GM23338 (cell line): ENCODE data around the gene ORM1. TPM values are rescaled to one million over a fixed set of nuclear protein-coding genes. Genes with fewer than 3 reads are reported as not detected.

Source experiments
- ATAC-seq: fragments of 200-7000 bp; cut with Tn5 transposase; 3 replicates; pipeline ENCODE4 v1.9.1; 2020
- DNase-seq: peaks from one replicate; pipeline ENCODE4 v3.0.0-alpha.2; 2015; ENCODE audit warnings: low spot score
- H2AFZ ChIP-seq: fragments of 200-600 bp; sonication (generic); 2 replicates; pipeline ENCODE4 v1.8.0; 2016; ENCODE audit warnings: antibody characterized with exemption, mild to moderate bottlenecking, moderate library complexity
- H3F3A ChIP-seq: fragments of 200-600 bp; sonication (generic); replicated peaks from 2 replicates; pipeline ENCODE4 v1.8.0; 2017; ENCODE audit warnings: antibody characterized with exemption, mixed run types, low read depth
- H3K27ac ChIP-seq: fragments of 200-600 bp; sonication (generic); 2 replicates; pipeline ENCODE4 v1.6.1; 2016; ENCODE audit warnings: low read depth
- H3K27me3 ChIP-seq: fragments of 200-600 bp; sonication (generic); 2 replicates; pipeline ENCODE4 v1.8.0; 2016; ENCODE audit warnings: mild to moderate bottlenecking, mixed run types, moderate library complexity; ENCODE audit not compliant: insufficient read depth
- H3K36me3 ChIP-seq: fragments of 200-600 bp; sonication (generic); 2 replicates; pipeline ENCODE4 v1.8.0; 2016; ENCODE audit warnings: mild to moderate bottlenecking; ENCODE audit not compliant: insufficient read depth
- H3K4me1 ChIP-seq: fragments of 200-600 bp; sonication (generic); 2 replicates; pipeline ENCODE4 v1.8.0; 2016; ENCODE audit warnings: mild to moderate bottlenecking, moderate library complexity; ENCODE audit not compliant: insufficient read depth
- H3K4me2 ChIP-seq: fragments of 200-600 bp; sonication (generic); 2 replicates; pipeline ENCODE4 v1.7.1; 2017; ENCODE audit warnings: mixed run types
- H3K4me3 ChIP-seq: fragments of 200-600 bp; sonication (generic); 2 replicates; pipeline ENCODE4 v1.6.1; 2016; ENCODE audit warnings: mixed run types
- H3K79me2 ChIP-seq: fragments of 200-600 bp; sonication (generic); replicated peaks from 2 replicates; pipeline ENCODE4 v1.8.0; 2017; ENCODE audit warnings: mild to moderate bottlenecking; ENCODE audit not compliant: insufficient read depth
- H3K9me2 ChIP-seq: fragments of 200-600 bp; sonication (generic); 2 replicates; pipeline ENCODE4 v1.8.0; 2017; ENCODE audit not compliant: insufficient read depth
- H4K20me1 ChIP-seq: fragments of 200-600 bp; sonication (generic); replicated peaks from 2 replicates; pipeline ENCODE4 v1.8.0; 2017; ENCODE audit warnings: mild to moderate bottlenecking; ENCODE audit not compliant: insufficient read depth
- H3K27ac Mint-ChIP-seq: 2 replicates; pipeline ENCODE4 v1.8.0; 2020; ENCODE audit warnings: inconsistent platforms, mild to moderate bottlenecking, moderate library complexity, mixed read lengths
- H3K27me3 Mint-ChIP-seq: 3 replicates; pipeline ENCODE4 v1.8.0; 2022; ENCODE audit warnings: low read depth, mild to moderate bottlenecking, moderate library complexity, mixed read lengths, inconsistent platforms; ENCODE audit not compliant: insufficient read depth, poor library complexity
- H3K36me3 Mint-ChIP-seq: 3 replicates; pipeline ENCODE4 v1.8.0; 2021; ENCODE audit warnings: low read depth, mild to moderate bottlenecking, inconsistent platforms, moderate library complexity, mixed read lengths
- H3K4me1 Mint-ChIP-seq: 3 replicates; pipeline ENCODE4 v1.8.0; 2020; ENCODE audit warnings: mild to moderate bottlenecking, inconsistent platforms, mixed read lengths
- H3K4me3 Mint-ChIP-seq: 3 replicates; pipeline ENCODE4 v1.8.0; 2021; ENCODE audit warnings: moderate library complexity, mild to moderate bottlenecking, inconsistent platforms, mixed read lengths
- H3K9me3 Mint-ChIP-seq: 3 replicates; pipeline ENCODE4 v1.8.0; 2020; ENCODE audit warnings: moderate library complexity, mild to moderate bottlenecking, inconsistent platforms, mixed read lengths
- CREB1 ChIP-seq: fragments of 250-450 bp; sonication (Bioruptor Pico); IDR thresholded peaks from 2 replicates; pipeline ENCODE4 v1.5.0; 2020; ENCODE audit warnings: low read depth, mild to moderate bottlenecking, moderate library complexity
- EZH2 ChIP-seq: fragments of 200-600 bp; sonication (generic); IDR thresholded peaks from one replicate; pipeline ENCODE4 v1.8.0; 2017; ENCODE audit warnings: antibody characterized with exemption, mild to moderate bottlenecking, low read depth; ENCODE audit not compliant: unreplicated experiment
- JUNB ChIP-seq: IDR thresholded peaks from one replicate; pipeline ENCODE4 v1.6.1; 2016; ENCODE audit warnings: antibody characterized with exemption; ENCODE audit not compliant: unreplicated experiment
- POLR2AphosphoS5 ChIP-seq: IDR thresholded peaks from 2 replicates; pipeline ENCODE4 v1.6.1; 2016; ENCODE audit warnings: antibody characterized with exemption, low read depth
- STAT1 ChIP-seq: IDR thresholded peaks from one replicate; pipeline ENCODE4 v1.6.1; 2016; ENCODE audit warnings: antibody characterized with exemption; ENCODE audit not compliant: unreplicated experiment
- ZNF331 ChIP-seq: fragments of 250-450 bp; sonication (Bioruptor Pico); IDR thresholded peaks from 2 replicates; pipeline ENCODE4 v1.5.0; 2020; ENCODE audit warnings: low read depth, mild to moderate bottlenecking, moderate library complexity
- polyA plus RNA-seq: library from polyadenylated mRNA; unstranded; fragments of >200 nt; fragmentation: Nextera tagmentation; extraction: Ambion mirVana; gene quantifications from 2 replicates; pipeline ENCODE4 v1.2.1, GENCODE V29; 2016
- total RNA-seq: library from RNA; depleted of rRNA; stranded (reverse); fragments of >200 nt; shearing (Covaris generic); gene quantifications from 2 replicates; pipeline ENCODE4 v1.2.3, GENCODE V29; 2014
- TF ChIP-seq, protein P1 (sequence below): IDR thresholded peaks from one replicate; pipeline ENCODE4 v1.6.1; 2018; ENCODE audit warnings: antibody characterized with exemption; ENCODE audit not compliant: unreplicated experiment
- TF ChIP-seq, protein P2 (sequence below), 2 experiments: fragments of 200-600 bp in 1 of 2; sonication (generic) in 1 of 2; conservative IDR thresholded peaks; 2 replicates each; pipeline versions ENCODE4 v1.5.1 to v1.6.1; 2016 to 2017; ENCODE audit warnings: antibody characterized with exemption in 2 of 2, low read depth in 2 of 2, mild to moderate bottlenecking in 2 of 2, moderate library complexity in 1 of 2
- TF ChIP-seq, protein P3 (sequence below): fragments of 250-450 bp; sonication (Bioruptor Pico); IDR thresholded peaks from 2 replicates; pipeline ENCODE4 v1.5.0; 2020; ENCODE audit warnings: mild to moderate bottlenecking, moderate library complexity

Gene ORM1
- total and polyA plus RNA-seq, 2 experiments from 2014 or later: not detected

DNA sequence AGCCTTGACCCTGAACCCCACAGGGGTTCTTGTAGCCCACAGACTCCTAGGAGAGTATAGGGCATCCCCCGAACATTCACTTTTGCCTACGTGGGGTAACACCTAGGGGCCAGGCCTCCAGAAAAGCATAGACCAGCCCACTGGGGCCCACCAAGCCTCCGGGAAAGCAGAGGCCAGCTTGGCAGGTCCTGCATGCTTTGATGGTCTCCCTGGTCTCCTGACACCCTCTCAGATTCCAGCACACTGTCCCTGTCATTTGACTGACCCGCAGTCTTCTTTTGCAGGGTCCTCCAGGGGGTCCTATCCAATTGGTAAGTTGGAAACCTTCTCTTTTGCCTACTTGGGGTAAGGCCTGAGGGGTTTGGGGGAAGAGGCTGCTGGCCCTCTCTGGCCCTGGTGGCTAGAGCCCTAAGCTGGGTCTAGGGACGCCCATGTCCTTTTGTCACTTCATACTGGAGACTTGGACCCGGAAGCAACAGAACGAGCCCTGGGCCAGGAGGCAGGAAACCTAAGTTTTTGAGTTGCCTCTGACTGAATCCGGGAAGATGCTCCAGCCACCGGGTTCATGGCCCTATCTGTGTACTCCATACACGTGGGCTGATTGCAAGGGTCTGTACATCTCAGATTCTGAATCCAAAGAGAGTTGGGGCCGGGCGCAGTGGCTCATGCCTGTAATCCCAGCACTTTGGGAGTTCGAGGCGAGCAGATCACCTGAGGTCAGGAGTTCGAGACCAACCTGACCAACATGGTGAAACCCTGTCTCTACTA lies 20.9 kb upstream of the ORM1 start:
- H3K4me3 Mint-ChIP-seq: no peak overlapping the region
- peaks cover 7% of the 10 kb centered on the region for H3K27me3 Mint-ChIP-seq
- Histone ChIP-seq H3K4me1 (no peaks in the 10 kb centered on the region), H3K4me2 (no peak overlapping the region), H3K79me2 (no peaks in the 10 kb centered on the region), H3K36me3 (no peaks in the 10 kb centered on the region), H3K27me3 (no peaks in the 10 kb centered on the region), H3F3A (peaks cover 6% of the 10 kb centered on the region; the same call in 1 of the 2 replicates), H3K9me2 (no peaks in the 10 kb centered on the region), H4K20me1 (no peaks in the 10 kb centered on the region), H3K4me3 (no peak overlapping the region), H3K27ac (no peak overlapping the region), H2AFZ (no peak overlapping the region)
- TF ChIP-seq, protein P1, sequence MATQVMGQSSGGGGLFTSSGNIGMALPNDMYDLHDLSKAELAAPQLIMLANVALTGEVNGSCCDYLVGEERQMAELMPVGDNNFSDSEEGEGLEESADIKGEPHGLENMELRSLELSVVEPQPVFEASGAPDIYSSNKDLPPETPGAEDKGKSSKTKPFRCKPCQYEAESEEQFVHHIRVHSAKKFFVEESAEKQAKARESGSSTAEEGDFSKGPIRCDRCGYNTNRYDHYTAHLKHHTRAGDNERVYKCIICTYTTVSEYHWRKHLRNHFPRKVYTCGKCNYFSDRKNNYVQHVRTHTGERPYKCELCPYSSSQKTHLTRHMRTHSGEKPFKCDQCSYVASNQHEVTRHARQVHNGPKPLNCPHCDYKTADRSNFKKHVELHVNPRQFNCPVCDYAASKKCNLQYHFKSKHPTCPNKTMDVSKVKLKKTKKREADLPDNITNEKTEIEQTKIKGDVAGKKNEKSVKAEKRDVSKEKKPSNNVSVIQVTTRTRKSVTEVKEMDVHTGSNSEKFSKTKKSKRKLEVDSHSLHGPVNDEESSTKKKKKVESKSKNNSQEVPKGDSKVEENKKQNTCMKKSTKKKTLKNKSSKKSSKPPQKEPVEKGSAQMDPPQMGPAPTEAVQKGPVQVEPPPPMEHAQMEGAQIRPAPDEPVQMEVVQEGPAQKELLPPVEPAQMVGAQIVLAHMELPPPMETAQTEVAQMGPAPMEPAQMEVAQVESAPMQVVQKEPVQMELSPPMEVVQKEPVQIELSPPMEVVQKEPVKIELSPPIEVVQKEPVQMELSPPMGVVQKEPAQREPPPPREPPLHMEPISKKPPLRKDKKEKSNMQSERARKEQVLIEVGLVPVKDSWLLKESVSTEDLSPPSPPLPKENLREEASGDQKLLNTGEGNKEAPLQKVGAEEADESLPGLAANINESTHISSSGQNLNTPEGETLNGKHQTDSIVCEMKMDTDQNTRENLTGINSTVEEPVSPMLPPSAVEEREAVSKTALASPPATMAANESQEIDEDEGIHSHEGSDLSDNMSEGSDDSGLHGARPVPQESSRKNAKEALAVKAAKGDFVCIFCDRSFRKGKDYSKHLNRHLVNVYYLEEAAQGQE: no peak
- TF ChIP-seq JUNB: no peak
- TF ChIP-seq, protein P2, sequence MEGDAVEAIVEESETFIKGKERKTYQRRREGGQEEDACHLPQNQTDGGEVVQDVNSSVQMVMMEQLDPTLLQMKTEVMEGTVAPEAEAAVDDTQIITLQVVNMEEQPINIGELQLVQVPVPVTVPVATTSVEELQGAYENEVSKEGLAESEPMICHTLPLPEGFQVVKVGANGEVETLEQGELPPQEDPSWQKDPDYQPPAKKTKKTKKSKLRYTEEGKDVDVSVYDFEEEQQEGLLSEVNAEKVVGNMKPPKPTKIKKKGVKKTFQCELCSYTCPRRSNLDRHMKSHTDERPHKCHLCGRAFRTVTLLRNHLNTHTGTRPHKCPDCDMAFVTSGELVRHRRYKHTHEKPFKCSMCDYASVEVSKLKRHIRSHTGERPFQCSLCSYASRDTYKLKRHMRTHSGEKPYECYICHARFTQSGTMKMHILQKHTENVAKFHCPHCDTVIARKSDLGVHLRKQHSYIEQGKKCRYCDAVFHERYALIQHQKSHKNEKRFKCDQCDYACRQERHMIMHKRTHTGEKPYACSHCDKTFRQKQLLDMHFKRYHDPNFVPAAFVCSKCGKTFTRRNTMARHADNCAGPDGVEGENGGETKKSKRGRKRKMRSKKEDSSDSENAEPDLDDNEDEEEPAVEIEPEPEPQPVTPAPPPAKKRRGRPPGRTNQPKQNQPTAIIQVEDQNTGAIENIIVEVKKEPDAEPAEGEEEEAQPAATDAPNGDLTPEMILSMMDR (conservative IDR thresholded peaks at IDR 0.05; ENCODE audit: low read depth in 2 of 2): no peak
- no peak for TF ChIP-seq STAT1
- no peak for TF ChIP-seq POLR2AphosphoS5
- TF ChIP-seq CREB1: no peak
- H3K36me3 Mint-ChIP-seq: peaks cover 10% of the 10 kb centered on the region
- ATAC-seq (no peak), DNase-seq (no peak)
- H3K4me1 Mint-ChIP-seq: peaks cover 4% of the 10 kb centered on the region; the same call in 2 of the 3 replicates
- no peaks in the 10 kb centered on the region for H3K9me3 Mint-ChIP-seq
- no peak overlapping the region for H3K27ac Mint-ChIP-seq

DNA sequence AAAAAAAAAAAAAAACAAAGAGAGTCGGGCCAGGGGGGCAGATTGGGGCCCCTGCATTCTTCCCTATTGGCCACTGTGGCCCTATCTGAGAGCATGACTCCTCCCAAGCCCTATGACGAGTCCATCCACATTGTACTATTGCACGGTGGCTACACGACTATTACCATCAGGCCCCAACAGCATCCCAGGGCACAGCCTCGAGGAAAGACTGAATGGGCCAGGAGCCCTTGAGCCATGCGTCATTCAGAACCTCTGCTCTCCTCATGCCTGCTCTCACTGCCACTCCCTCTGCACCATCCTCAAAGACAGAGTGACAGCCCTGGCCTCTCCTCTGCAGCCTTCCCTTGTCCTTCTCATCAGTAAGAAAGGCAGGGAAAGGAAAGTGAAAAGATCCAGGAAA lies 20.2 kb upstream of the ORM1 start:
- no peak overlapping the region for H3K4me3 Mint-ChIP-seq
- Histone ChIP-seq H3K27ac (no peak overlapping the region), H4K20me1 (no peaks in the 10 kb centered on the region), H3K4me2 (no peak overlapping the region), H3K4me3 (no peak overlapping the region), H3K36me3 (no peaks in the 10 kb centered on the region), H3K9me2 (no peaks in the 10 kb centered on the region), H3F3A (peaks cover 6% of the 10 kb centered on the region; the same call in 1 of the 2 replicates), H3K4me1 (no peaks in the 10 kb centered on the region), H2AFZ (no peak overlapping the region), H3K79me2 (no peaks in the 10 kb centered on the region), H3K27me3 (no peaks in the 10 kb centered on the region)
- ATAC-seq (no peak), DNase-seq (no peak)
- H3K36me3 Mint-ChIP-seq: peaks cover 11% of the 10 kb centered on the region; the same call in 2 of the 3 replicates
- peaks cover 4% of the 10 kb centered on the region for H3K4me1 Mint-ChIP-seq
- no peaks in the 10 kb centered on the region for H3K9me3 Mint-ChIP-seq
- H3K27ac Mint-ChIP-seq: no peak overlapping the region
- H3K27me3 Mint-ChIP-seq: peaks cover 7% of the 10 kb centered on the region
- TF ChIP-seq, protein P3, sequence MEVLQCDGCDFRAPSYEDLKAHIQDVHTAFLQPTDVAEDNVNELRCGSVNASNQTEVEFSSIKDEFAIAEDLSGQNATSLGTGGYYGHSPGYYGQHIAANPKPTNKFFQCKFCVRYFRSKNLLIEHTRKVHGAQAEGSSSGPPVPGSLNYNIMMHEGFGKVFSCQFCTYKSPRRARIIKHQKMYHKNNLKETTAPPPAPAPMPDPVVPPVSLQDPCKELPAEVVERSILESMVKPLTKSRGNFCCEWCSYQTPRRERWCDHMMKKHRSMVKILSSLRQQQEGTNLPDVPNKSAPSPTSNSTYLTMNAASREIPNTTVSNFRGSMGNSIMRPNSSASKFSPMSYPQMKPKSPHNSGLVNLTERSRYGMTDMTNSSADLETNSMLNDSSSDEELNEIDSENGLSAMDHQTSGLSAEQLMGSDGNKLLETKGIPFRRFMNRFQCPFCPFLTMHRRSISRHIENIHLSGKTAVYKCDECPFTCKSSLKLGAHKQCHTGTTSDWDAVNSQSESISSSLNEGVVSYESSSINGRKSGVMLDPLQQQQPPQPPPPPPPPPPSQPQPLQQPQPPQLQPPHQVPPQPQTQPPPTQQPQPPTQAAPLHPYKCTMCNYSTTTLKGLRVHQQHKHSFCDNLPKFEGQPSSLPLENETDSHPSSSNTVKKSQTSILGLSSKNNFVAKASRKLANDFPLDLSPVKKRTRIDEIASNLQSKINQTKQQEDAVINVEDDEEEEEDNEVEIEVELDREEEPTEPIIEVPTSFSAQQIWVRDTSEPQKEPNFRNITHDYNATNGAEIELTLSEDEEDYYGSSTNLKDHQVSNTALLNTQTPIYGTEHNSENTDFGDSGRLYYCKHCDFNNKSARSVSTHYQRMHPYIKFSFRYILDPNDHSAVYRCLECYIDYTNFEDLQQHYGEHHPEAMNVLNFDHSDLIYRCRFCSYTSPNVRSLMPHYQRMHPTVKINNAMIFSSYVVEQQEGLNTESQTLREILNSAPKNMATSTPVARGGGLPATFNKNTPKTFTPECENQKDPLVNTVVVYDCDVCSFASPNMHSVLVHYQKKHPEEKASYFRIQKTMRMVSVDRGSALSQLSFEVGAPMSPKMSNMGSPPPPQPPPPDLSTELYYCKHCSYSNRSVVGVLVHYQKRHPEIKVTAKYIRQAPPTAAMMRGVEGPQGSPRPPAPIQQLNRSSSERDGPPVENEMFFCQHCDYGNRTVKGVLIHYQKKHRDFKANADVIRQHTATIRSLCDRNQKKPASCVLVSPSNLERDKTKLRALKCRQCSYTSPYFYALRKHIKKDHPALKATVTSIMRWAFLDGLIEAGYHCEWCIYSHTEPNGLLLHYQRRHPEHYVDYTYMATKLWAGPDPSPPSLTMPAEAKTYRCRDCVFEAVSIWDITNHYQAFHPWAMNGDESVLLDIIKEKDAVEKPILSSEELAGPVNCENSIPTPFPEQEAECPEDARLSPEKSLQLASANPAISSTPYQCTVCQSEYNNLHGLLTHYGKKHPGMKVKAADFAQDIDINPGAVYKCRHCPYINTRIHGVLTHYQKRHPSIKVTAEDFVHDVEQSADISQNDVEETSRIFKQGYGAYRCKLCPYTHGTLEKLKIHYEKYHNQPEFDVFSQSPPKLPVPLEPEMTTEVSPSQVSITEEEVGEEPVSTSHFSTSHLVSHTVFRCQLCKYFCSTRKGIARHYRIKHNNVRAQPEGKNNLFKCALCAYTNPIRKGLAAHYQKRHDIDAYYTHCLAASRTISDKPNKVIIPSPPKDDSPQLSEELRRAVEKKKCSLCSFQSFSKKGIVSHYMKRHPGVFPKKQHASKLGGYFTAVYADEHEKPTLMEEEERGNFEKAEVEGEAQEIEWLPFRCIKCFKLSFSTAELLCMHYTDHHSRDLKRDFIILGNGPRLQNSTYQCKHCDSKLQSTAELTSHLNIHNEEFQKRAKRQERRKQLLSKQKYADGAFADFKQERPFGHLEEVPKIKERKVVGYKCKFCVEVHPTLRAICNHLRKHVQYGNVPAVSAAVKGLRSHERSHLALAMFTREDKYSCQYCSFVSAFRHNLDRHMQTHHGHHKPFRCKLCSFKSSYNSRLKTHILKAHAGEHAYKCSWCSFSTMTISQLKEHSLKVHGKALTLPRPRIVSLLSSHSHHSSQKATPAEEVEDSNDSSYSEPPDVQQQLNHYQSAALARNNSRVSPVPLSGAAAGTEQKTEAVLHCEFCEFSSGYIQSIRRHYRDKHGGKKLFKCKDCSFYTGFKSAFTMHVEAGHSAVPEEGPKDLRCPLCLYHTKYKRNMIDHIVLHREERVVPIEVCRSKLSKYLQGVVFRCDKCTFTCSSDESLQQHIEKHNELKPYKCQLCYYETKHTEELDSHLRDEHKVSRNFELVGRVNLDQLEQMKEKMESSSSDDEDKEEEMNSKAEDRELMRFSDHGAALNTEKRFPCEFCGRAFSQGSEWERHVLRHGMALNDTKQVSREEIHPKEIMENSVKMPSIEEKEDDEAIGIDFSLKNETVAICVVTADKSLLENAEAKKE (CRISPR knock-in tag): no peak
- TF ChIP-seq STAT1 (no peak), EZH2 (no peak), ZNF331 (CRISPR knock-in tag) (no peak)
